Nucleus accumbens (tissue), 56 donors: ENCODE measurements around the gene TENT5C.

Experiments used
- DNase-seq, 56 donors: peaks; one replicate each; lab custom pipeline; 2025; lab: John Stamatoyannopoulos, UW

TENT5C gene

DNA sequence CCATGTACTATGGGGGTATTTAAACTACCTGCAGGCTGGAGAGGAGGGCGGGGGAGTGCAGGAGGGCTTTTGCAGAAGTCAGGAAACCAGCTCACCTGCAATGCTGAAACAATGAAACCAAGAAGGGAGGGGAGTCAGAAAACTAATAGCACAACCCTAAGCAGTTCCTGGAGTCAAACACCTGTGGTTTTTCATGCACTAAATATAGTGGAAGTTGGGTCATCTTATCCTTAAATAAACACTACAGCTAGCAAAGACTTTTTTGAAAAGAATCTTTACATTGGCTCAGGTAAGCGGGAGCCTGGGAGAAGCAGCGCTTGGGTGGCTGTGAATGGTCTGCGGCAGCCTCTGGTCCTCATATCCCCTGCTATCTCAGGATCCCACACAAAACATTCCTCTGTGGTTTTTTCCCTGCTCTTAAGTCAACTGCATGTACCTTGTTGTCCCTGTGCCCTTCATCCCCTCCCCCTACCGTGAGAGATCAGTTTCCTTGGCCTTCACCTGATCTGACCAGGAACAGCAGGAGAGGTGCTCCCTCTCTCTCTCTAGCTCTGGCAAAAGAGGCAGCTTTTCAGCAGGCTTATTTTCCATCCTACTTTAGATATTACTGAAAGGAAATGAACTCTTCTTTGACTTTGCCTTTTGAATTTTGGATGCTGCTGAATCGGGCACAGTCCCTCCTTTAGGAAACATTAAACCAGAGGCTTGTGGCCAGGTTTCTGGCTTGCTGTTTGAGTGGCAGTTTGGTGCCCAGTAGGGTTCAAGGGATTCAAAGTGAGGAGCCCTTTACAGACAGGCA lies 26.6 kb downstream of the TENT5C start:
- DNase-seq: no peak

DNA sequence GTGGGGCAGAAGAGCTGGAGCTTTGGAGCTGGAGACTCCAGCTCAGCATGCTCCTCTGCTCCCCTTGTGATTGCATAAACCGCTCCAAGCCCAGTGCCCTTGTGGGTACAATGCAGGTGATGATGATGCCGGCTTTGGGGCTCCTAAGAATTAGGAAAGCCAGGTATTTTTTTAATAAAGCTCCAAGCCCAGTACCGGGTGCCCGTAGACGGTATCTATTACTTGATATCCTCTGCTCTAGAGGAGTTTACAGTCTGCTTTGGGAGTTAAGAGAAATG lies 27.2 kb downstream of the TENT5C start:
- no peak for DNase-seq

DNA sequence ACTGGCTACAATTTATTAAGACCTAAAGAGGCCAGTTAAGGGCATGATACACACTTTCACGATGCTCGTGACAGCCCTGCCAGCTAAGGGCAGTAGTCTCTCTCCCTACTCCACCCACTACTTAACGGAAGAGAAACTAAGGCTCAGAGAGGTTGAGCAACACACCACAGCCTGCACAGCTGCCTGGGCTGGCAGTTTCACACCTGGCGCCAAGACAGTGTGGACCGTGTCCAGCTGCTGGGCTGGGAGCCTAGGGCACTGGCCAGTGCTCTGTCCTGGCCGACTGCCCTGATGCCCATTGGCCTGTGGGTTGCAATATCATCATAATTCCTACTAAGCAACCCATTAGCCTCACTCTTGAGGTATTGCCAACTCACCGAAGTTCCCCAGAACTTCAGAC lies 27.6 kb downstream of the TENT5C start:
- DNase-seq: peak in 1 of 56 donors; percentile 28

DNA sequence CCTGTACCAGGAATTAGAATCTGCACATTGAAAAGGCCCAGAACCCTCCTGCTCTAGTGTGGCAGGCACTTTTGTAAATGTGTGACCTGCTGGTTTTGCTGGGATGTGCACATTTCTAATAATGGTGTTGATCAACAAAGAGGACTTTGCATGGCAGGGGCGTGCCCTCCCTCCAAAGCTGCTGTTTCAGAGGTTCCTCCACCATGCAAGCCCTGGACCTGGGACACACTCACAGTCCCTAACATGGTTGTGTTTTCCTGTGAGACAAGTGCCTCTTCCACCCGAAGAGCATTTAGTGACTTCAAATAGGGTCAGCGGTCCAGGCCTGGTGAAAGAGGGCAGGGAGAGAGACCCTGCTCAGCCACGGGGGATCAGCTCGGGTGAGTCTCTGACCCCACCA lies 28.1 kb downstream of the TENT5C start:
- DNase-seq: no peak

DNA sequence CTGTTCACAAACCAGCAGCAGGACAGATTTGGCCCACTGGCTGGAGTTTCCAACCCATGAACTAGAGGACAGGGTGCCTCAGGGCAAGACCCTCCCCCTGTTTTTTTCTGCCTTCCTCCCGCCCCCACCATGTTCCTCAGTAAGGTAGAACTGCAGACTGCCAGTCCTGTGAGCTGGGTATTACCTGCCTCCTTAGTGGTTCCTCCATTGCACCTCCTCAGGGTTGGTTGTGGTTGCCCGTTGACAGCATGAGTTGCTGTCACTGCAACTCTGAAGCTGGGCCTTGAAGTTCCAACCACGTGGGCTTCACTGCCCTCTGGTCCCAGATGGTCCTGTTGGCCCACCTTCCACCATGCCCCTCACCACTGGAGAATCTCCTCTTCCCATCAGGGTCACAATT lies 28.8 kb downstream of the TENT5C start:
- no peak for DNase-seq

DNA sequence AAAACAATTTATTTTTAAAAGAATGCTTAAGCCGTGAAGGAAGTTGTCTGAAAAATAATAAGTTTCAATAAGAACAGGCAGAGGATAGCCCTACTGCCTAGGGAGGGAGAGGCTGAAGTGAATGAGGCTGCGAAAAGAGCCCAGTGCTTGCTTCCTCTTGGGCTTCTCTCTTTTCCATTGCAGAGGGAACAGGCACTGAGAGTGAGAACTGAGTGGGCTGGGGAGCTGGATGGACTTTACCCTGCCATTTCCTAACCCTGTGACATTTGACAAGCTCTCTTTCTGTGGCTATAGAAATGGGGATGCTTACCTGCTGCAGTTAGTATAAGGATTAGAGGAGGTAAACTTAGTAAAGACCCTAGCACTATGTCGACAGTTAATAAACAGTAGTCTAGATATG lies 30.0 kb downstream of the TENT5C start:
- DNase-seq: no peak

DNA sequence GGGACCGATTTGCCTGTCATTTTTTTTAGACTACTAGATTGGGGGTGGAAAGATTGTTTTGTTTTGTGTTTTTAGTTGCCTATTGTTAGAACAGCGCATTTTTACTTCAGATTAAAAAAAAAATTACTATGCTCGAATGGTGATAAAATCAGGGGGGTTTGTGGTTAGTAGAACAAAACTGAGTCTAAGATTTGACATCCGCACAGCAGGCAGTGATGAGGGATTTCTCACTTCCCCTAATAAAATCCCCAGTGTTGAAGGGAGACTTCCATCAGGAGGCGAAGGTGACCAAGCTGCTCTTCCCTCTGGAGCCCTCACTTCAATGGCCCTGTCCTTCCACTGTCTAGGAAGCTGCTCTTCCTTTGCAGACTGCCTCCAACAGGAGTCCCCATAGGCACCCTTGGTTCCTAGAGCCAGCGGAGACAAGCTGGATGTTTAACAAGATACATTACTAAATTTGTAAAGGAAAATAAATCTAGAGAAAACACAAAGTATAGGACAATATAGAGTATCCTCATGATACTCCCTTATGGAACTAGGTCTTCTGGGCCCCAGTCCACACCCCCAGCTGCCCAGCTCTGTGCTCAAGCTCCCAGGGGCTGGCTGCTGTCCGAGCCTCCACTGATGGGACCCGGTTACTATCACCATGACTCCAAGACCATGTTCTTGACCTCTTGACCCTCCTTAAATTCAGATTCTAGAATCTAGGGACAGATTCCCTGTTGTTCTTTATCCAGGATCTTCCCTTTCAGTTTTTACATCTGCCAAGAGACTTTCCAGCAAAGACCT lies 31.0 kb downstream of the TENT5C start:
- DNase-seq: no peak

DNA sequence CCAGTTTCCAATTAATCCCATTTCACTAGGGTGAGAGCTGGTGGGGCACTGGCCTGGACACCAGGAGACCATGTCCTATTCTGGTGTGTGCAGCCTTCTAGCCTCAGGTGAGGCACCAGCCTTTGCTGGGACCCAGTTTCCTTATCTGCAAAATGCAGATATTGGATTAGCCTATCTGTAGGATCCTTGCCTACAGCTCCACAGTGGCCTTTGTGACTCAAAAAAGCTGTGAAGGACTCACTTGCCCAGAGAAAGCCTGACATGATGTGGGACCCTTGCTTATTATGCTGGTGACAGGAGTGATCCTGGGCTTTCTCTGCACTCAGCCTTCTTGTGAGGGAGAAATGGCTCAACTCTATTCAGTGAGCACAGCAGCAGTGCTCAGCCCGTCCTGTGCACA lies 32.3 kb downstream of the TENT5C start:
- DNase-seq: no peak

DNA sequence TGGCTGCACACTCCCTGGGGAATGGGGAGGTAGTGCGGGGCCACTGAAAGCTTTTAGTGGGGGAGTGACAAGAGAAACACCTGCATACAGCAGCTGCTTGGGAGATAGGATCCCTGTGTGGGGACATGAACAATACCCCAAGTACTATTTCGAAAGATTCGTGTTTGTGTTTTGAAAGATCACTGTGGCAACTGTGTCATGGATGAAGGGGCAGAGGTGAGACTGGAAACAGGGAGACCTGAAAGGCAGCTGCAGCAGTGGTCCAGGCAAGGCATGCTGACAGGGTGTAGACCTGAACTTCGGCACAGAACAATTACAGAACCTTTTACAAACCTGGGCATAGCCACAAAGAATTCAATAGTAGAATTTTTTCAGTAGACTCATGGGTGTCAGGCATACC lies 32.9 kb downstream of the TENT5C start:
- DNase-seq: no peak

DNA sequence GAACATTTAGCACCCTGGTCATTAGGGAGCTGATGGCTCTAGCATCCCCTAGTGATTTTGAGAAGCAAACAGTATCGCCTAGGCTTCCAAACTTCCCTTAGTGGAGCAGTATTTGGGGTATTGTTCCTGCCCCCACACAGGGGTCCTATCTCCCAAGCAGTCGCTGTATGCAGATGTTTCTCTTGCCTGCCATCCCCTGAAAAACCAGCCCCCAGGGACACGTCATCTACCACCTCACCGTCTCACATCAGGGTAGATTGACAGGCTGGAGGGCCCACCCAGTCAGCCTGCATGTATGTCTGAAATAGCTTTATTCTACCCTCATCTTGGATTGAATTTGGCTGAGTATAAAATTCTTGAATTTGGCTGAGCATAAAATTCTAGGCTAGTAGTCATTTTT lies 33.9 kb downstream of the TENT5C start:
- no peak for DNase-seq

DNA sequence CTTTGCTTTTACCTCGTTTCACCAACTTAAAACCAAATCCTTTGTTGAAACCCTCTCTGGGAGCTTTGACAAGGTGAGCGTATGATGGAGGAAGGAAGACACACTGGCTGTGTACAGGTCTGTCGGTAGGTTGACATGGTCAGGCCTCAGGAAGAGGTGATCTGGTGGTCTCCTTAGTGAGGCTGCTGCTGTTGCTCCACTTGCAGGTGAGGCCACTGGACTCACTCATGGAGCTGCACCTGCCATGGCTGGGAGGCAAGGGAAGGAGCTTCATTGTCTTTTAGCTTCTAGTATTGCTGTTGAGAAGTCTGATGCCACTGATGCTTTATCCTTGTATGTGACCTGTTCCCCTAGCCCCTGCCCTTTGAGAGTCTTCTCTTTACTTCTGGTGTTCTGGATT lies 35.7 kb downstream of the TENT5C start:
- no peak for DNase-seq

DNA sequence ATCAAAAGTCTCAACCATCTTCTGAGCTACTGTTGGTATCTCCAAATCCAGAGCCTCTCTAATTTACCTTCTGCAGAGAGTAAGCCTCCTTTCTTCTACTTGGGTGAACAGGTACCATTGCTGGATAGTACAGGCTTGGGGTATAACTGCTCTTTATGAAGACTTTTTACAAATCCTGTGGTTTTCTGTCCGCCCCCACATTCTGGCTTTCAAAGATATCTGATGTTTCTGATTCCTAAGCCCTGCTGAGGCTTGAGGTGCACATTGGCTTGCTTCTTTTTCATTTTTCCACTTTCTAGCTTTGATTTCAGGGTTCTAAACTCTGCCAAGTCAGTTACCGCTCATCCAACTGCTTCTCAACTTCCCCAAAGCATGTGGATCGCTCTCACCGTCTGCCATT lies 37.1 kb downstream of the TENT5C start:
- DNase-seq: no peak

DNA sequence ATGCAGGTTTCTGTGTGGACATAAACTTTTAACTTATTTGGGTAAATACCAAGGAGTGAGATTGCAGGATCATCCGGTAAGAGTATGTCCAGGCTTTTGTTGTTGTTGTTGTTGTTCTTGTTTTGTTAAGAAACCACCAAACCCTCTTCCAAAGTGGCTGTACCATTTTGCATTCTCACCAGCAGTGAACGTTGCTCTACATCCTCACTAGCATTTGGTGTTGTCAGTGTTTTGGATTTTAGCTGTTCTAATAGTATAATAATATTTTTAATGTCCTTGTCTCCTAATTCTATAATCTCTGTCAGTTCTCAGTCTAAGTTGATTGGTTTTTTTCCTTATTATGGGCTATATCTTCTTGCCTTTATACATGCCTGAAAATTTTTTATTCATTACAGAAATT lies 37.8 kb downstream of the TENT5C start:
- DNase-seq: no peak

DNA sequence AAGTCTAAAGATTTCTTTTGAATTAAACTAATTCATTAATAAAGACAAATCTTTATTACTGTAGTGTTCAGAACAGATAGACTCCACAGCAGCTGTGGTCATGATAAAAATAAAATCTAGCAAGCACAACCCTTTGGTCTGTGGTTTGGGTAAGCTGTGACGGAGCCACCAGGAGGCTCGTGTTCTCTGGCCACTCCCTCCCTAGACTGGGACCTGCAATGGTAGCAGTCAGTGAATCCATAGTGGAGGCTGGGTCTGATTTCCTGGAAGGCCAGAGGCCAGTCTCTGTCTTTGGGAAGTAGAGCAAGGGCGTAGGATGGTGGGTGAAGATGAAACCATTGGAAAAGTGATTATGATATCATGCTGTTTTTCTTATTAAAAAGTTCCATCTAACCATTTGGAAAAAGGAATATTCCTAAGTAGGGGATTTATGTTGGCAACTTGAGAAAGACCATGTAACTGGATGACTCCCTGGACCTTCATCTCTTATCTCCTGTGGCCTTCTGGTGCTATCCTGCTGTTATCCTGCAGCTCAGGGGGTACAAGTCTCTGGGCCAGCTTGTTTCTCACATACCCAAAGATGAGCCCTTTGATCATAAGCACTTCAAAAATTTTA lies 39.0 kb downstream of the TENT5C start:
- DNase-seq: no peak

DNA sequence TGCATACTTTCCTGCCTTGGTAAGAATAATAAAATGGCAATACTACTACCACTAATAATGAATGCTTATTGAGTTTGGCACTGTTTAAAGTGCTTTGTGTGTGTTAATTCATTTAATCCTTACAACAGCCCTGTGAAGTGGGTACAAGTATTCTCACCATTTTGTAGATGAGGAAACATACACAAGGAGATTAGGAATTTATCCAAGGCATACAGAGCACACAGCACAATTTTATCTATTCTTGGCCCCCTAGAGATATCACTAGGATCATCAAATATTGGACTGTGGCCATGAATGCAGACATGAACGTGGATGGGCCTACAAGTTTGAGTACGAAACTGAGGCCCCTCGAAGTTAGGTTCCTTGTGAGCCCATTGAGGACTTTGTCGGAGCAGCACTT lies 39.5 kb downstream of the TENT5C start:
- no peak for DNase-seq

DNA sequence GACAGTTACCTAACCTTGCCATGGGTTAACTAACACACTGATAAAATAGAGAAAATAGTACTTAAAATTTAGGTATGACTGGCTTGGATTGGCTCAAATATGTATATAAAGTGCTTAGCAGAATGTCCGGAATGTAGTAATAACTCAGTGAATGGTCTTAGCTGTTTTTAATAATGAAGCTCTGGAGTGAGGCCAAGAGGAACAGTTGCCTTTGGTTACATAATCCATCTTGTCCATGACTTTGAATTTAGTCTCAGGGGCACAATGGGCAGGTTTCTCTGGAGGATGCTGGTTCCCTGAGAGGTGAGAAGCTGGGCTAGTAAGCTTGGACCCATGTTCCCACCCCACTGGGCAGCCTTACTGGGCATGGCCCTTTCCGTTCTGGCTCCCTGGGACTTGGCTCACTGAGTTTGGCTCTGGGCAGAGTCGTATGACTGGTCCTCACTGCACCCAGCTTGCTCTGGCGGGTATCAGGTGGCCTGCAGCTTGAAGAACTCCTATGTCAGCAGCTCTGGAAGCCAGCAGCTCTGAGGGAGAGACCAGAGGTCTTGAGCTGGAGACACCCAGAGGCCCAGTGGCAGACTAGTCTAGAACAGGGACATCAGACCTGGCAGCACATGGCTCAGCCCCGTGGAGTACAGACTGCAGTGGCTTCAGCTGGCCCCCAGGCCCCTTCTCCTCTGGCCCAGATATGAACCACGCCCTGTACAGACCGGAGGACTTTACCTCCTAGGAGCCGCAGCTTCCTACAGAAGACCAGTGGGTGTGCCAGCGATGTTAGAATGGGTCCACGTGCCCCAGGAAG lies 40.4 kb downstream of the TENT5C start:
- no peak for DNase-seq

DNA sequence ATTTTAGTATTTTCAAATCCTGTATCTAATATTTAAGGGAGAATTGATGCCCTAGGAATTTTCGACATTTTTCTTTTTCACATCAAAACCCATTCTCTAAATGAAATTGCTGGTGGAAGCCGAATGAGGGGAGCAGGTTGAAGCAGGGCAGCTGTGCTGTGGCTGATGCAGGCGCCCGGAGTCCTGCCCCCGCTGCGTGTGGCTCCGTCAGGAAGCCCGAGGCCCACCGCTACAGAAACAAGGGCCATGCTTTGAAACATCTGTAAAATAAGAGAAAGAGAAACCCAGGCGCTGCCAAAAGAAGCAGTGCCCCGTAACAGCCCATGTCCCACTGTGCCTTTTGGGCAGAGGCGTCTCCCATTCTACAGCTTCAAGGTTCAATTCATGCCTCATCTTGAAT lies 41.1 kb downstream of the TENT5C start:
- DNase-seq: no peak

DNA sequence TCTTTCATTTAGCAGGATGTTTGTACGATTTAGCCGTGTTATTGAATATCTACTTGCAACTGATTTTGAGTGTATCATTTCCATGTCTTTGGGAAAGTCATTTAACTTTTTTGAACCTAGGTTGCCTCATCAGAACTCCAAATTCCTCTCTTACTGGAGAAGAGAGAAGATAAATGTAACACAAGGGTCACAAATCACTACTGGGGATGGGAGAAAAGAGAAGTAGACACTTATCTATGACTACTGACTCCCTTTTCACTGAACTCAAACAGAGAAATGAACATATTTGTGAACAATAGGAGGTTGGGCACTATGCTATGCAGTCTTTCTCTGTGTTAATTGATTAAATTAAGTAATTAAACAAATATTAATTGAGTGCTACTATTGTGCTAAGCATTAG lies 42.2 kb downstream of the TENT5C start:
- DNase-seq: no peak

DNA sequence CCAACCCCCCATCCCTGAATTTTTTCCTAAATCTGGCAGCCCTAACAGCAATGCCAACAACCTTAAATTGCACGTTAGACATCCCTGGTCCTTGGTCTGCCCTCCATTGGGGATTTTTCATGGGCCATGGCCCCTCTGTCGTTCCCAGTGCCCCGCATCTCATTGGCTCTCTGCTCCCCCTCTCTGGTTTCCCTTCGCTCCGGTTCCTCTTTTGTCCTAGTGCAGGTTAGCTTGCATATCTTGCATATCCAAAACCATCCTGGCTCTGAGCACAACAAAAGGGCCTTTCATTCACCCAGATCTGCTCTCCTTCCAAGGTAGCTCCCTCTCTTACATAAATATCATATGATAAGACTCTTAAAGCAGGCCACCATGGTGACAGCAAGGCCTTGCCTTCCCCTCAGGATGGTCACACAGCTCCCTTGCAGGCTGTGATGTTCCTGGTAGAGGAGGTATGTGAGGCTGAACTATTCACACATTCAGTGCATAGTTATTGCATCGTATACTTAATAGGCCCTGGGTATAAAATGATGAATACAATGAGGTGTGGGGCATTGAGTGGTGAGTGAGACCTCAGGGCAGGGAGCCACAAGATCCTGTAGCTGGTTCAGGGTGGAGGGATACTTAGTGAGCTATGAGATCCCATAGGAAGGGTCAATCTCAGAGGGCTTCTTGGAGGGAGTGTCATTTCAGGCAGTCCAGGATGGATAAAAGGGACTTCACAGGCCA lies 45.2 kb downstream of the TENT5C start:
- DNase-seq: no peak

DNA sequence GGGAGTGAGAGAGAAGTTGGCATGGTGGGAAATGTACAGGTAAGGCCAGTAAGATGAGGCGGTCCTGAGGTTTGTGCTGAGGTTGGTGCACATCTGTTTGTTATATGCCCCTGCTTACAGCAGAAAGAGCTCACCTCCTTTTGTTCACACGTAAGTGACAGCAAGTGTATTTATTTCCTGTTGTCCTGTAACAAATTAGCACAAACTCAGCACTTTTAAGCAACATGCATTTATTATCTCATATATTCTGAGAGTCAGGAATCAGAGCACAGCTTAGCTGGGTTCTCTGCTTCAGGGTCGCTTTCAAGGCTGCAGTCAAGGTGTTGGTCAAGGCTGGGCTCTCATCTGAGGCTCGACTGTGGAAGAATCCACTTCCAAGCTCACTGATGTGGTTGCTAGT lies 45.8 kb downstream of the TENT5C start:
- DNase-seq: no peak
